Measurements from ENCODE around the gene DMKN. TPM values are rescaled to one million over a fixed set of nuclear protein-coding genes. Genes with fewer than 3 reads are reported as not detected.

DMKN gene
- total and polyA plus RNA-seq, 4 donors = 1.4 to 9.4 (median 2.4) TPM

DNA sequence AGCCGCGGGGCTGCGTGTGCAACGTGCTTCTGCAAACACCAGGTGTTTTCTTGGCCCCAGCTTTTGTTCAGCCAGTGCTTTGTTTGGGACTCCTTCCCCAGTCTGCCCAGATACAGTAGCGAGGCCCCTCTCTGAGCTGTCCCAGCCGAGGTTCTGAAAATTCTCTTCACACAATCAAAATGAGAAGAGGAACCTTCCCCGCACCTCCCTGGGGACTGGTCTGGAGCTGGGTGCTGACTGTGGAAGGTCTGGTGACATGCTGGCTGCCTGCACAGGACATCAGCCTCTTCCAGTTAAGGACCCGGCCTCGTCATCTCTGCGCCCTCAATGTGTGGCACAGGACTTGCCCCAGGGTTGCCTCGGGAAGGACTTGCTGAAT is 45.8 kb upstream of the DMKN start:
- Histone ChIP-seq H3K9me3 (ENCODE audit: control insufficient read depth in 4 of 4, low read length in 3 of 4) (no peaks in the 10 kb centered on the region), H3K4me3 (ENCODE audit: low read depth in 1 of 3, low read length in 3 of 3) (no peak overlapping the region), H3K9ac (ENCODE audit: low read depth in 1 of 2, low read length in 2 of 2) (no peak overlapping the region), H3K27me3 (ENCODE audit: control insufficient read depth in 4 of 4, insufficient read depth in 4 of 4, low read length in 3 of 4) (peaks cover 0 to 4% (median 3%) of the 10 kb centered on the region in 4 donors), H3K4me1 (ENCODE audit: control insufficient read depth in 4 of 4, insufficient read depth in 4 of 4, low read length in 3 of 4) (peaks cover 0 to 7% (median 4%) of the 10 kb centered on the region in 4 donors), H3K27ac (ENCODE audit: low read depth in 1 of 2, low read length in 2 of 2) (no peak overlapping the region), H3K36me3 (ENCODE audit: control insufficient read depth in 4 of 4, insufficient read depth in 3 of 4, low read depth in 1 of 4, low read length in 3 of 4) (no peaks in the 10 kb centered on the region)
- DNase-seq (ENCODE audit: low spot score) = no peak
- no peak for TF ChIP-seq RAD21 (IDR thresholded peaks at IDR 0.05)
- TF ChIP-seq, protein P1, sequence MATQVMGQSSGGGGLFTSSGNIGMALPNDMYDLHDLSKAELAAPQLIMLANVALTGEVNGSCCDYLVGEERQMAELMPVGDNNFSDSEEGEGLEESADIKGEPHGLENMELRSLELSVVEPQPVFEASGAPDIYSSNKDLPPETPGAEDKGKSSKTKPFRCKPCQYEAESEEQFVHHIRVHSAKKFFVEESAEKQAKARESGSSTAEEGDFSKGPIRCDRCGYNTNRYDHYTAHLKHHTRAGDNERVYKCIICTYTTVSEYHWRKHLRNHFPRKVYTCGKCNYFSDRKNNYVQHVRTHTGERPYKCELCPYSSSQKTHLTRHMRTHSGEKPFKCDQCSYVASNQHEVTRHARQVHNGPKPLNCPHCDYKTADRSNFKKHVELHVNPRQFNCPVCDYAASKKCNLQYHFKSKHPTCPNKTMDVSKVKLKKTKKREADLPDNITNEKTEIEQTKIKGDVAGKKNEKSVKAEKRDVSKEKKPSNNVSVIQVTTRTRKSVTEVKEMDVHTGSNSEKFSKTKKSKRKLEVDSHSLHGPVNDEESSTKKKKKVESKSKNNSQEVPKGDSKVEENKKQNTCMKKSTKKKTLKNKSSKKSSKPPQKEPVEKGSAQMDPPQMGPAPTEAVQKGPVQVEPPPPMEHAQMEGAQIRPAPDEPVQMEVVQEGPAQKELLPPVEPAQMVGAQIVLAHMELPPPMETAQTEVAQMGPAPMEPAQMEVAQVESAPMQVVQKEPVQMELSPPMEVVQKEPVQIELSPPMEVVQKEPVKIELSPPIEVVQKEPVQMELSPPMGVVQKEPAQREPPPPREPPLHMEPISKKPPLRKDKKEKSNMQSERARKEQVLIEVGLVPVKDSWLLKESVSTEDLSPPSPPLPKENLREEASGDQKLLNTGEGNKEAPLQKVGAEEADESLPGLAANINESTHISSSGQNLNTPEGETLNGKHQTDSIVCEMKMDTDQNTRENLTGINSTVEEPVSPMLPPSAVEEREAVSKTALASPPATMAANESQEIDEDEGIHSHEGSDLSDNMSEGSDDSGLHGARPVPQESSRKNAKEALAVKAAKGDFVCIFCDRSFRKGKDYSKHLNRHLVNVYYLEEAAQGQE (IDR thresholded peaks at IDR 0.05) = no peak
- no peak for TF ChIP-seq TAF1 (conservative IDR thresholded peaks at IDR 0.05)
- no peak for TF ChIP-seq HNF4G (IDR thresholded peaks at IDR 0.05)
- no peak for TF ChIP-seq FOXA1 (IDR thresholded peaks at IDR 0.05)
- no peak for TF ChIP-seq SP1 (IDR thresholded peaks at IDR 0.05)
- 59% methylated on average over 11 of the region's 11 CpGs for WGBS

GRCh38 chr19:35558400-35559280 is 45.2 kb upstream of the DMKN start:
- Histone ChIP-seq H3K4me1 (ENCODE audit: control insufficient read depth in 4 of 4, insufficient read depth in 4 of 4, low read length in 3 of 4) (peaks cover 0 to 7% (median 4%) of the 10 kb centered on the region in 4 donors), H3K27ac (ENCODE audit: low read depth in 1 of 2, low read length in 2 of 2) (no peak overlapping the region), H3K27me3 (ENCODE audit: control insufficient read depth in 4 of 4, insufficient read depth in 4 of 4, low read length in 3 of 4) (peaks cover 0 to 4% (median 3%) of the 10 kb centered on the region in 4 donors), H3K9me3 (ENCODE audit: control insufficient read depth in 4 of 4, low read length in 3 of 4) (no peaks in the 10 kb centered on the region), H3K36me3 (ENCODE audit: control insufficient read depth in 4 of 4, insufficient read depth in 3 of 4, low read depth in 1 of 4, low read length in 3 of 4) (no peaks in the 10 kb centered on the region), H3K4me3 (ENCODE audit: low read depth in 1 of 3, low read length in 3 of 3) (peak overlapping the region in 1 of 3 donors; percentile 19), H3K9ac (ENCODE audit: low read depth in 1 of 2, low read length in 2 of 2) (no peak overlapping the region)
- DNase-seq (ENCODE audit: low spot score) = no peak
- no peak for TF ChIP-seq TAF1 (conservative IDR thresholded peaks at IDR 0.05)
- no peak for TF ChIP-seq EGR1 (IDR thresholded peaks at IDR 0.05; ENCODE audit: low read depth in 2 of 2)
- no peak for TF ChIP-seq HNF4G (IDR thresholded peaks at IDR 0.05)
- TF ChIP-seq HNF4A (conservative IDR thresholded peaks at IDR 0.05) = no peak
- TF ChIP-seq, protein P1 (IDR thresholded peaks at IDR 0.05) = no peak
- TF ChIP-seq, protein P2, sequence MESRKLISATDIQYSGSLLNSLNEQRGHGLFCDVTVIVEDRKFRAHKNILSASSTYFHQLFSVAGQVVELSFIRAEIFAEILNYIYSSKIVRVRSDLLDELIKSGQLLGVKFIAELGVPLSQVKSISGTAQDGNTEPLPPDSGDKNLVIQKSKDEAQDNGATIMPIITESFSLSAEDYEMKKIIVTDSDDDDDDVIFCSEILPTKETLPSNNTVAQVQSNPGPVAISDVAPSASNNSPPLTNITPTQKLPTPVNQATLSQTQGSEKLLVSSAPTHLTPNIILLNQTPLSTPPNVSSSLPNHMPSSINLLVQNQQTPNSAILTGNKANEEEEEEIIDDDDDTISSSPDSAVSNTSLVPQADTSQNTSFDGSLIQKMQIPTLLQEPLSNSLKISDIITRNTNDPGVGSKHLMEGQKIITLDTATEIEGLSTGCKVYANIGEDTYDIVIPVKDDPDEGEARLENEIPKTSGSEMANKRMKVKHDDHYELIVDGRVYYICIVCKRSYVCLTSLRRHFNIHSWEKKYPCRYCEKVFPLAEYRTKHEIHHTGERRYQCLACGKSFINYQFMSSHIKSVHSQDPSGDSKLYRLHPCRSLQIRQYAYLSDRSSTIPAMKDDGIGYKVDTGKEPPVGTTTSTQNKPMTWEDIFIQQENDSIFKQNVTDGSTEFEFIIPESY (IDR thresholded peaks at IDR 0.05) = no peak
- TF ChIP-seq FOXA1 (IDR thresholded peaks at IDR 0.05) = no peak
- no peak for TF ChIP-seq GABPA (IDR thresholded peaks at IDR 0.05 in 1 of 2, conservative IDR thresholded peaks at IDR 0.05 in 1 of 2)
- no peak for TF ChIP-seq RXRA (IDR thresholded peaks at IDR 0.05)
- WGBS = 38% methylated on average over 53 of the region's 53 CpGs
